HG02938 (cell line): ENCODE results near the gene KCNC1.

ENCODE experiments used
- ATAC-seq: cut with Tn5 transposase; IDR thresholded peaks from one replicate; pipeline ENCODE4 v1.9.1; 2021; ENCODE audit warnings: mild to moderate bottlenecking, moderate library complexity; ENCODE audit not compliant: unreplicated experiment

KCNC1 gene

GRCh38 chr11:17714870-17715269, 19.7 kb upstream of the KCNC1 start:
- no peak for ATAC-seq

GRCh38 chr11:17716807-17717206, 17.8 kb upstream of the KCNC1 start:
- no peak for ATAC-seq

- no peak for ATAC-seq
Measured at GRCh38 chr11:17718015-17718414, 16.6 kb upstream of the KCNC1 start.

- no peak for ATAC-seq
Measured at GRCh38 chr11:17718510-17718962, 16.0 kb upstream of the KCNC1 start.

DNA sequence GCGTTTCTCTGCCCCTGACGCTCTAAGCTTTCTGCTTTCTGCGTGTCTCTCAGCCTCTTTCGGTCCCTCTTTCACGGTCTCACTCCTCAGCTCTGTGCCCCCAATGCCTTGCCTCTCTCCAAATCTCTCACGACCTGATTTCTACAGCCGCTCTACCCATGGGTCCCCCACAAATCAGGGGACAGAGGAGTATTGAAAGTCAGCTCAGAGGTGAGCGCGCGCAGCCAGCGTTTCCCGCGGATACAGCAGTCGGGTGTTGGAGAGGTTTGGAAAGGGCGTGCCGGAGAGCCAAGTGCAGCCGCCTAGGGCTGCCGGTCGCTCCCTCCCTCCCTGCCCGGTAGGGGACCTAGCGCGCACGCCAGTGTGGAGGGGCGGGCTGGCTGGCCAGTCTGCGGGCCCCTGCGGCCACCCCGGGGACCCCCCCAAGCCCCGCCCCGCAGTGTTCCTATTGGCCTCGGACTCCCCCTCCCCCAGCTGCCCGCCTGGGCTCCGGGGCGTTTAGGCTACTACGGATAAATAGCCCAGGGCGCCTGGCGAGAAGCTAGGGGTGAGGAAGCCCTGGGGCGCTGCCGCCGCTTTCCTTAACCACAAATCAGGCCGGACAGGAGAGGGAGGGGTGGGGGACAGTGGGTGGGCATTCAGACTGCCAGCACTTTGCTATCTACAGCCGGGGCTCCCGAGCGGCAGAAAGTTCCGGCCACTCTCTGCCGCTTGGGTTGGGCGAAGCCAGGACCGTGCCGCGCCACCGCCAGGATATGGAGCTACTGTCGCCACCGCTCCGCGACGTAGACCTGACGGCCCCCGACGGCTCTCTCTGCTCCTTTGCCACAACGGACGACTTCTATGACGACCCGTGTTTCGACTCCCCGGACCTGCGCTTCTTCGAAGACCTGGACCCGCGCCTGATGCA, 15.3 kb upstream of the KCNC1 start, which contains the start of gene MYOD1:
MYOD1 (plus strand) TSS at position 544 of the 910 bp plus-strand sequence; CDS start at position 756, 212 bp downstream.
- ATAC-seq = no peak

GRCh38 chr11:17719938-17720795, 14.4 kb upstream of the KCNC1 start:
- no peak for ATAC-seq

DNA sequence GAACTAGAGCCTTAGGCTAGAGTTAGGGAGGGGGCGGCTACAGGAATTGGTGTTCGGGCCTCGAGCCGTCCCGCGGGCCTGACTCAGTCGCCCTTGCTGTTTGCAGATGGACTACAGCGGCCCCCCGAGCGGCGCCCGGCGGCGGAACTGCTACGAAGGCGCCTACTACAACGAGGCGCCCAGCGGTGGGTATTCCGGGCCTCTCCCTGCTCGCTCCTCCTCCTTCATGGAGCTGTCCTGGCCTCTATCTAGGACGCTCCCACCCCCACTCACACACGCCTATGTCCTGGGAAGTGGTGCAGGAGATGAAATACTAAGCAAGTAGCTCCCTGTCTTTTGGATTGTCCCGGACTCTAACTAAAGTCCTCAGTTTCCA, 13.8 kb upstream of the KCNC1 start:
- ATAC-seq = no peak

- ATAC-seq = no peak
Measured at GRCh38 chr11:17721242-17721999, 13.2 kb upstream of the KCNC1 start.

DNA sequence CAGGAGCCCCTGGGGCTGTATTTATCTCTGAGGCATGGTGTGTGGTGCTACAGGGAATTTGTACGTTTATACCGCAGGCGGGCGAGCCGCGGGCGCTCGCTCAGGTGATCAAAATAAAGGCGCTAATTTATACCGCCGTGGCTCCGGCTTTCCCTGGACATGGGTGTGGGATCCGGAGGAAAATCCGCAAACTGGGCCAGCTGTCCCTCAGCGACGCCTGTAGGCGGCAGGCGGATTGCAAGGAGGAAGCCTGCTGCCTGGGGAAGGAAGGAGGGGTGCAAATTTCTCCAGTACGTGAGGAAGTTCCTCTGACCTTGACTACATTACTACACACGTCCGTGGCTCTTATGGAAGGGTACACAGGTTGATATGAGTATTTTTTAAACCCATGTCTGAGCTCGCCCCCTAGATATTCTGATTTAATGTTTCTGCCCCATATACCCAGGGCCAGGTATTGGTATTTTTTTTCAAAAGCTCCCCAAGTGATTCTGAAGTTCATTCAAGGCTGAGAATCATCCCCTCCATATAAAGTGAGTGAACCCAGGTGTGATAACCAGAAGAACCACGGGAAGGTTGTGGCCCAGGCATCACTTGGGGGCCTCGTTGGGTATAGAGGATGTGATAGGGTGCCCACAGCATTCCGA, 12.5 kb upstream of the KCNC1 start:
- ATAC-seq = no peak

DNA sequence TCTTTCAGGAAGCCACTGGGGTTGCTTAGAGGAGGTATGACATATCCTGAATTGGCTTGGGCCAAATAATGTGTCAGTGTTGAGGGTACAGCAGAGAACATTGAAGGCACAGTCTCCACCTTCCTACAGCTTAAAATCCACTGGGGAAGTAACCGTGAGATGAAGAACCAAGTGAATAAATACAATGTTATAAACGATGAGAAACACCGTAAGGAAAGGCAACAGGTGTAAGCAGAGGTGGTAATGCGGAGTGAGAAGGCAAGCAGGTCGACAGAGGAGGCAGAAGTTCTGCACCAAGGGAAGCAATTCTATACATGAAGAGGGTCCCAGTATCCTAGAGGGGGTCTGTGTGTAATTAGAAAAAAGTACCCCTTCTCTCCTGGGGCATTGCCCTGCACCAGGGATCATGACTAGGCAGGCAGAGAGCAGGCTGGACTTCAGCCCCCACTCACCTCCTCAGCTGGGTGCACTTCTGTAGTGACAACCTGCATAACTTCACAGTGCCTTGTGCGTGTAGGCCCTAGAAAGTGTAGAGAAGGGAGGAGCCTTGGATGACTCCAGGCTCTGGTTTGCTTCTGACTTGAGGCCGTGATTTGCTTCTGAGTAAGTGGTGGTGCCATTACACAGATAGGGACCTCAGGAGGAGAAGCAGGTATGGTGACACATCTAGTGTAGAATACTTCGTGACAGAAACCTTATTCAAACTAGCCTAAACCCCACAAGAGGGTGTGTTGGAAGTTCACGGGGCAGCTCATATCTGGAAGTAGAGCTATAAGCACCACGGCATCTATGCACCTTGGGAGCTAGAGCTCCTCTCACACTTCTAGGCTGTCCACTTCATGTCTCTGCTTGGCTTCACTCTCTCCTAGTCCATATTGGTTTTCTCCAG, 10.3 kb upstream of the KCNC1 start:
- no peak for ATAC-seq

DNA sequence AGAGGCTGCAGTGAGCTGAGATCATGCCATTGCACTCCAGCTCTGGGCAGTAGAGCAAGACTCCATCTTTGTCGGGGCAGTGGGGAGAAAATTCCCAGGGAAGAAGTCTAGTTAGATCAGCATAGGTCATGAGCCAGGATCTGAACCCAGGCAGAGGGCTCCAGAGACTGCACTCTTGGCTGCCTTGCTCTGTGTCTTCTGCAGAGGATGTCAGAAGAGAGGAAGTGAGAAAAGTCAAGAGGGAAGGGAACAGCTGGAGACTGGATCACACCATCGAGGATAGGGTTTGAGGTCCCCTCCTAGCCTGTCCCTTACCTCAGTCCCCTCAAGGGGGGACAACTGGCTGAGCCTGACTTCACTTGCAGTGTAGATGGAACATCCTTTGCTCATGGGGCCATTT, 9.4 kb upstream of the KCNC1 start:
- ATAC-seq = no peak

- no peak for ATAC-seq
Measured at GRCh38 chr11:17730137-17730536, 4.4 kb upstream of the KCNC1 start.

- ATAC-seq = peak; percentile 80
Measured at GRCh38 chr11:17730608-17731462, 3.7 kb upstream of the KCNC1 start.

GRCh38 chr11:17733261-17733660, 1.3 kb upstream of the KCNC1 start:
- no peak for ATAC-seq

DNA sequence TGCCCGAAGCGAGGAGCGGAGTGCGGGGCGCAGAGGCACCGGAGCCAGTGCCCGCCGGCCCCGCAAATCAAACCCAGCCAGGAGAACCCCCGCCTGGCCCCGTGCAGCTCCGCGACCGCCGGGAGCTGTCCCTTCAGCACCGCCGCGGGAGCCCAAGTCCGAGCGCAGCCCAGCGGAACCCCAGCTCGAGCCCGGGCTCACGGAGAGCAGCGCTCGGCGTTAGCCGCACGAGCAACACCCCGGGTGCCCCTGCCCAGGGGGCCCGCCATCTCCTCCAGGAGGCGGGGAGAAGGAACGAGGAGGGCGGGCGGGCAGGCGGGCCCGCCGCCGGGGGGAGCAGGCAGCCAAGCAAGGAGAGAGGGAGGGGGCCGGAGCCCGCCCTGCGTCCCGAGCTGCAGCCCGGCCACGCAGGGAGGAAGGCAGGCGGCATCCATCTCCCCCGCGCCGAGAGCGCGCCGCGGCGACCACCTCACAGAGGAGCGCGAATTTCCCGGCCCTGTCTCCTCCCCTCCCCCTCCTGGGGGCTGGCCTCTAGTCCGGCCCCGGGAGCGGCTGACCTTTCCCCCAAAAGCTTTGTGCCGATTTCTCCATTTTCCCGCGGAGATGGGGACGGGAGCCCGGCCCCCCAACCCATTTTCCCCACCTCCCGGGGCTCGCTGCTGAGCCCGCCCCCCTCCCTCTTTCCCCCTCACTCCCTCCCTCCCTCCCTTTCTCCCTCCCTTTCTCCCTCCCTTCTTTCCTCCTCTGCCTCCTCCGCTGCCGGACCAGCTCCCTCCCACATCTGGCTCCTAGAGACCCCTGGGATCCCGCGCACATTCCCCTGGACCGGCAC, 621 bp downstream of the KCNC1 start:
- ATAC-seq = no peak

GRCh38 chr11:17735818-17736578, 1.4 kb downstream of the KCNC1 start:
- no peak for ATAC-seq

DNA sequence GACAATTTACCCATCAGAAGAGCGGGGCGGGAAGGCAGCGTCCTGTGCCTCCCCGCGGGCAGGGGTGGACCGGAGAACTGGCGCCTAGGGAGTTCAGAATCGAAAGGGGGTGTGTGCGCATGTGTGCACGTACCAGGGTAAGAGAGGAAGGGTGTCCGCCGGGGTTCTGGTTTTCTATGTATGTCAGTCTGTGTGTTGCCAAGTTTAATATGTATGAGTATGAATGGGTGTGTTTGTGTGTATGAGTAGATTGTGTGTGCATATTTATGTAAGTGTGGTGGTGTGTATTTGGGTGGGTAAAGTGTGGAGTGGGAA, 2.0 kb downstream of the KCNC1 start:
- ATAC-seq = no peak
